Gastrocnemius medialis (tissue), 4 donors: ENCODE data around the gene KHK. TPM values are rescaled to one million over a fixed set of nuclear protein-coding genes. Genes with fewer than 3 reads are reported as not detected.

ENCODE experiments used
- ATAC-seq, 2 donors: fragments of 150-250 bp; one replicate each; pipeline ENCODE4 v1.9.1; 2016
- DNase-seq, 2 donors: peaks; one replicate each; pipeline ENCODE4 v3.0.0-alpha.2; 2019
- H3K27ac ChIP-seq, 4 donors: fragments of 200-600 bp; sonication (generic); 1 replicate in 1 of 4; 2 replicates in 3 of 4; pipeline ENCODE4 v1.5.1; 2016 to 2018; ENCODE audit warnings: mild to moderate bottlenecking in 2 of 4, moderate library complexity in 1 of 4
- H3K27me3 ChIP-seq, 3 donors: fragments of 200-600 bp; sonication (generic) in 2 of 3; 1 replicate in 1 of 3; 2 replicates in 2 of 3; pipeline versions ENCODE4 v1.5.1 to v1.6.0; 2016 to 2019; ENCODE audit warnings: mild to moderate bottlenecking in 1 of 3, moderate library complexity in 1 of 3
- H3K36me3 ChIP-seq, 2 donors: fragments of 200-600 bp; sonication (generic) in 1 of 2; one replicate each; pipeline ENCODE4 v1.5.1; 2017 to 2018
- H3K4me1 ChIP-seq, 2 donors: fragments of 200-600 bp; sonication (generic) in 1 of 2; one replicate each; pipeline ENCODE4 v1.5.1; 2016 to 2017; ENCODE audit warnings: mild to moderate bottlenecking in 2 of 2
- H3K4me3 ChIP-seq, 4 donors: fragments of 200-600 bp; sonication (generic) in 3 of 4; 1 replicate in 1 of 4; 2 replicates in 3 of 4; pipeline ENCODE4 v1.5.1; 2016 to 2019; ENCODE audit warnings: mild to moderate bottlenecking in 2 of 4
- H3K9me3 ChIP-seq, 3 donors: fragments of 200-600 bp; sonication (generic) in 2 of 3; 1 replicate in 1 of 3; 2 replicates in 2 of 3; pipeline ENCODE4 v1.5.1; 2016 to 2019
- CTCF ChIP-seq, 5 experiments: fragments of 450-650 bp in 3 of 5; fragments of 200-600 bp in 2 of 5; sonication (generic) in 2 of 5; IDR thresholded peaks in 4 of 5; conservative IDR thresholded peaks in 1 of 5; 1 replicate in 4 of 5; 2 replicates in 1 of 5; pipeline ENCODE4 v1.5.1; 2016 to 2019; ENCODE audit warnings: antibody characterized with exemption in 5 of 5, mild to moderate bottlenecking in 3 of 5, moderate library complexity in 3 of 5
- POLR2A ChIP-seq, 2 donors: fragments of 450-650 bp; IDR thresholded peaks; one replicate each; pipeline ENCODE4 v1.6.1; 2017; ENCODE audit warnings: antibody characterized with exemption in 2 of 2, mild to moderate bottlenecking in 2 of 2, moderate library complexity in 2 of 2
- in situ Hi-C, 4 donors: fragments of 200-750 bp; cut with MboI; loops; one replicate each; pipeline versions ENCODE4 v1.15.0 to v1.8.0; 2017; ENCODE audit warnings: low sequenced_read_pairs in 4 of 4
- intact Hi-C: fragments of 100-400 bp; cut with DNase I; formaldehyde crosslinking; loops from one replicate; pipeline ENCODE4 v1.15.1; 2023; ENCODE audit warnings: low total_unique reads
- total RNA-seq, 4 donors: library from RNA; depleted of rRNA; stranded (reverse); fragments of >200 nt; gene quantifications; one replicate each; pipeline versions ENCODE4 v1.1.0 to v1.2.3, GENCODE V29; 2016

KHK gene
- total RNA-seq, 4 donors from 2014 or later: 0.91 to 5.4 (median 1.3) TPM; not detected in 1

- Histone ChIP-seq H3K27me3 (no peaks in the 10 kb centered on the region), H3K27ac (no peak within 1 kb of the TSS), H3K4me3 (no peak within 1 kb of the TSS), H3K9me3 (no peaks in the 10 kb centered on the region), H3K4me1 (no peaks in the 10 kb centered on the region), H3K36me3 (no peaks in the 10 kb centered on the region)
- TF ChIP-seq CTCF (IDR thresholded peaks at IDR 0.05 in 4 of 5, conservative IDR thresholded peaks at IDR 0.05 in 1 of 5) (no peak), POLR2A (IDR thresholded peaks at IDR 0.05) (no peak)
- no peak for ATAC-seq
- in situ Hi-C loops (no loop called here), intact Hi-C loops (no loop called here)
- no peak for DNase-seq
Measured at GRCh38 chr2:27139310-27139709, 52.7 kb downstream of the KHK start, which contains the start of gene PRR30. Gene PRR30 (minus strand): TSS chr2:27139410. CDS start chr2:27138329, 1,081 bp downstream.

GRCh38 chr2:27143285-27143684, 56.7 kb downstream of the KHK start:
- ATAC-seq: no peak
- H3K36me3 ChIP-seq: no peaks in the 10 kb centered on the region
- intact Hi-C loops (no loop called here), in situ Hi-C loops (no loop called here)
- TF ChIP-seq POLR2A (IDR thresholded peaks at IDR 0.05) (no peak), CTCF (IDR thresholded peaks at IDR 0.05 in 4 of 5, conservative IDR thresholded peaks at IDR 0.05 in 1 of 5) (no peak)
- H3K4me3 ChIP-seq: no peak overlapping the region
- no peak overlapping the region for H3K27ac ChIP-seq
- H3K9me3 ChIP-seq: no peaks in the 10 kb centered on the region
- DNase-seq: no peak
- H3K4me1 ChIP-seq: no peaks in the 10 kb centered on the region
- H3K27me3 ChIP-seq: no peaks in the 10 kb centered on the region

- no peak for DNase-seq
- H3K36me3 ChIP-seq: no peaks in the 10 kb centered on the region
- TF ChIP-seq CTCF (IDR thresholded peaks at IDR 0.05 in 4 of 5, conservative IDR thresholded peaks at IDR 0.05 in 1 of 5): no peak
- TF ChIP-seq POLR2A (IDR thresholded peaks at IDR 0.05): no peak
Measured at GRCh38 chr2:27145682-27146081, 59.1 kb downstream of the KHK start.

GRCh38 chr2:27147935-27148334, 61.4 kb downstream of the KHK start:
- ATAC-seq: no peak
- intact Hi-C loops: no loop called here
- H3K4me3 ChIP-seq: no peak overlapping the region
- in situ Hi-C loops: no loop called here
- H3K27me3 ChIP-seq: no peaks in the 10 kb centered on the region
- H3K27ac ChIP-seq: no peak overlapping the region
- no peaks in the 10 kb centered on the region for H3K9me3 ChIP-seq
- H3K36me3 ChIP-seq: no peaks in the 10 kb centered on the region
- H3K4me1 ChIP-seq: no peaks in the 10 kb centered on the region
- no peak for DNase-seq
- TF ChIP-seq POLR2A (IDR thresholded peaks at IDR 0.05) (no peak), CTCF (IDR thresholded peaks at IDR 0.05 in 4 of 5, conservative IDR thresholded peaks at IDR 0.05 in 1 of 5) (no peak)

More at GRCh38 chr2:27145682-27146081, 59.1 kb downstream of the KHK start:
- Histone ChIP-seq H3K27ac (no peak overlapping the region), H3K9me3 (no peaks in the 10 kb centered on the region), H3K4me3 (no peak overlapping the region), H3K27me3 (no peaks in the 10 kb centered on the region), H3K4me1 (no peaks in the 10 kb centered on the region)
- in situ Hi-C loops: no loop called here
- intact Hi-C loops: no loop called here
- ATAC-seq: no peak

GRCh38 chr2:27148801-27149439, 62.3 kb downstream of the KHK start, which contains the start of gene TCF23:
Gene TCF23 (plus strand): TSS chr2:27149004. CDS start chr2:27149134, 130 bp downstream.
- intact Hi-C loops: no loop called here
- DNase-seq (no peak), ATAC-seq (no peak)
- Histone ChIP-seq H3K27ac (no peak within 1 kb of the TSS), H3K9me3 (no peaks in the 10 kb centered on the region), H3K27me3 (no peaks in the 10 kb centered on the region), H3K4me1 (no peaks in the 10 kb centered on the region), H3K36me3 (no peaks in the 10 kb centered on the region), H3K4me3 (no peak within 1 kb of the TSS)
- TF ChIP-seq POLR2A (IDR thresholded peaks at IDR 0.05) (no peak), CTCF (IDR thresholded peaks at IDR 0.05 in 4 of 5, conservative IDR thresholded peaks at IDR 0.05 in 1 of 5) (no peak)
- in situ Hi-C loops: no loop called here
